AG09309 (cell line): Measurements from ENCODE around the gene TTBK1.
"Not testable (repeated sequence)": the region's sequence is repeated elsewhere in the genome, so short reads cannot be mapped to it uniquely, and the experiment has no call there.

Source experiments
- DNase-seq: peaks from one replicate; pipeline ENCODE4 v3.0.0-alpha.2; 2010; ENCODE audit warnings: low read depth
- H3K4me3 ChIP-seq: 2 replicates; pipeline ENCODE4 v1.5.1; 2011; ENCODE audit warnings: mild to moderate bottlenecking, low read depth, low read length, moderate library complexity; ENCODE audit not compliant: control insufficient read depth
- TF ChIP-seq, protein P1 (sequence below): IDR thresholded peaks from 2 replicates; pipeline ENCODE4 v1.5.1; 2011; ENCODE audit warnings: mild to moderate bottlenecking, low read depth, low read length, inconsistent platforms; ENCODE audit not compliant: insufficient read depth, control insufficient read depth; ENCODE audit errors: missing control alignments

TTBK1 gene

GRCh38 chr6:43302126-43302525 lies 58.8 kb downstream of the TTBK1 start:
- H3K4me3 ChIP-seq, result no peak overlapping the region
- no peak for DNase-seq
- TF ChIP-seq, protein P1, sequence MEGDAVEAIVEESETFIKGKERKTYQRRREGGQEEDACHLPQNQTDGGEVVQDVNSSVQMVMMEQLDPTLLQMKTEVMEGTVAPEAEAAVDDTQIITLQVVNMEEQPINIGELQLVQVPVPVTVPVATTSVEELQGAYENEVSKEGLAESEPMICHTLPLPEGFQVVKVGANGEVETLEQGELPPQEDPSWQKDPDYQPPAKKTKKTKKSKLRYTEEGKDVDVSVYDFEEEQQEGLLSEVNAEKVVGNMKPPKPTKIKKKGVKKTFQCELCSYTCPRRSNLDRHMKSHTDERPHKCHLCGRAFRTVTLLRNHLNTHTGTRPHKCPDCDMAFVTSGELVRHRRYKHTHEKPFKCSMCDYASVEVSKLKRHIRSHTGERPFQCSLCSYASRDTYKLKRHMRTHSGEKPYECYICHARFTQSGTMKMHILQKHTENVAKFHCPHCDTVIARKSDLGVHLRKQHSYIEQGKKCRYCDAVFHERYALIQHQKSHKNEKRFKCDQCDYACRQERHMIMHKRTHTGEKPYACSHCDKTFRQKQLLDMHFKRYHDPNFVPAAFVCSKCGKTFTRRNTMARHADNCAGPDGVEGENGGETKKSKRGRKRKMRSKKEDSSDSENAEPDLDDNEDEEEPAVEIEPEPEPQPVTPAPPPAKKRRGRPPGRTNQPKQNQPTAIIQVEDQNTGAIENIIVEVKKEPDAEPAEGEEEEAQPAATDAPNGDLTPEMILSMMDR, result no peak

DNA sequence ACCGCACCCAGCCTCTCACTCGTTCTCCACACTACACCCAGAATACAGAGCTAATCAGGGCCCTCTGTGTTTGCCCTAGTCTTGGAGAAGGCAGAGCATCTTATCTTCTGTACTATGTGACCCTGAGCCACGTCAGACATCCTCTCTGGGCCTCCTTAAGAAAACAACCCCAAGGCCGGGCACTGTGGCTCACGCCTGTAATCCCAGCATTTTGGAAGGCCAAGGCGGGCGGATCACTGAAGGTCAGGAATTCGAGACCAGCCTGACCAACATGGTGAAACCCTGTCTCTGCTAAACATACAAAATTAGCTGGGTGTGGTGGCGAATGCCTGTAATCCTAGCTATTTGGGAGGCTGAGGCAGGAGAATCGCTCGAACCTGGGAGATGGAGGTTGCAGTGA lies 59.7 kb downstream of the TTBK1 start:
- not testable (repeated sequence) for DNase-seq, H3K4me3 ChIP-seq

DNA sequence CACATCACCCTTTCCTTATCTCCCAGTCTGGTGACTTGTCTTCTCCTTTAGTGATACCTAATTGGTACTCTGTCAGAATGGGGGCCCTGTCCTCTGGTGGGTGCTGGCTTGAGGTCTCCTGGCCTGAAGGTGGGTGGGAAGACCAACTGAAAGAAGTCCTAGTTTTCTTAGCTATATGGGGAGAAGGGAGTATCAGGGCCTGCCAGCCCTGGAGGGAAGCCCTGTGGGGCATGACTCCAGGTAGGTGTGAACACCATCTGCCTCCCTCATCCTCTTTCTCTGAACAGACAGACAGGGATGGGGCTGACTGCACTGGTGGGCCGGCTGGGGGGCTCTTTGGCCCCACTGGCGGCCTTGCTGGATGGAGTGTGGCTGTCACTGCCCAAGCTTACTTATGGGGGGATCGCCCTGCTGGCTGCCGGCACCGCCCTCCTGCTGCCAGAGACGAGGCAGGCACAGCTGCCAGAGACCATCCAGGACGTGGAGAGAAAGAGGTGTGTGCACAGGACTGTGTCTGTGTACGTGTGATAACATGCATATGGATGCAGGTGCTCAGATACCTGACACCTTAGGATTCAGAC lies 60.6 kb downstream of the TTBK1 start:
- TF ChIP-seq, protein P1, result no peak
- no peak for DNase-seq
- no peak overlapping the region for H3K4me3 ChIP-seq

DNA sequence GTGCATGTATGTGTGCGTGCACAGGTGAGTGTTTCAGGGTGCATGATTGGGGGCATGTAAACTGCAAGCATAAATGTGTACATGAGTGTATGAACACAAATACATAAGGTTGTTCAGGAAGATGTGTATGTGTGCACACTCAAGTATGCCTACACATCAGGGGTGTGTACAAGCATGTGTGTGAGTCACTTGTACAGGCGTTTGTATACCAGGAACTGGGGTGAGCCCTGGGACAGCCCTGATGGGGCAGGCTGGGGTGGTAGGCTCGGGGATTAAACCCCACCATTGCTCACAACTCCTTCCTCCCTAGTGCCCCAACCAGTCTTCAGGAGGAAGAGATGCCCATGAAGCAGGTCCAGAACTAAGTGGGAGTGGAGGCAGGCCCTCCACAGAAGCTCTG lies 61.1 kb downstream of the TTBK1 start:
- TF ChIP-seq, protein P1, result no peak
- no peak for DNase-seq

DNA sequence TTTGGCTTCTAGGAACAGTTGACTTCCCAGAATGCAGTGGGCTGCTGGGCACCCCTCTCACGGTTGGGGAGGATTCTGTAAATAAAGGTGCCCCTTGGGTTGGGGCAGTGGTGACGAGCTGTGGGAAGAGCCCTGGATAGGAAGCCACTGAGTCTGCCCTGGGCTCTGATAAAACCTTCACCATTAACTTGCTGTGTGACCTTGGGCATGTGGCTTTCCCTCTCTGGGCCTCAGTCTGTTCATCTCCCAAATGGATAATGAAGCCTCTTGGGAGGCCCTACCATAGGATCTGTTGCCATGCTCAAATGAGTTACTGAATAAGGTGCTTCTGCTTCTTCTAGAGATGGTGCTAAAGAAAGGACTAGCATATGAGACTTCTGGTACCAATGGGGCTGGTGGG lies 61.6 kb downstream of the TTBK1 start:
- no peak for DNase-seq
- TF ChIP-seq, protein P1, result no peak
- no peak overlapping the region for H3K4me3 ChIP-seq

More for the DNA sequence above, 61.1 kb downstream of the TTBK1 start:
- H3K4me3 ChIP-seq, result no peak overlapping the region

- TF ChIP-seq, protein P1, result no peak
- H3K4me3 ChIP-seq, result no peak overlapping the region
Observed at GRCh38 chr6:43306086-43306485, 62.8 kb downstream of the TTBK1 start.

DNA sequence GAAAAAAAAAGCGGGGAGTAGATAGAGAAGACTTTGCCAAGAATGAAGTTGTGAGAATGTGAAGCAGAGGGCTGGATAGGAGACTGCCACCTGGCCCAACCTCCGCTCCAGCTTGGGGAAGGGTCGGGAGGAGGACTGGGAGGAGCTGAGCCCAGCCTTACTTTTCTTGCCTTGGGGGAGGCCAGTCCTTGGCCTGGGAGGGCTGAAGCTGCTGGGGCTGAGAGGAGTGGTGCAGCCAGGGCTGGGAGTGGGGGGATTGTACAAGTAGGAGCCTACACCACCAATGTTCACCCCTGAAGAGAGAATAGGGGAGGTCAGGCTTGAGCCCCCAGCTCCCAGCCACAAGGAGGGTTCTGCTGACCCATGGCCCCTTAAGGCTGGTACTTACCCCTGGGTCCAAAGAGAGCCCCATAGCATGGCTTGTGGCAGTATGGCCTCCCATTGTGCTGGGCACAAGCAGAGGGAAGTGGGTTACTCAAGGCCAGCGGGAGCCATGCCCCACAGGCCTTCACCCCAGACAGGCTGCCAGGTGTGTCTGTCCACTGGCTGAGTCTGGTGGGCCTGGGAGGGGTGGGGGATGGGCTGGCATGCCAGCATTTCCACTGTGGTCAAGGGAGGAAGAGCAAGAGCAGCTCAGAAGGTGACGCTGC lies 64.3 kb downstream of the TTBK1 start:
- no peak for DNase-seq
- H3K4me3 ChIP-seq, result no peak overlapping the region
- TF ChIP-seq, protein P1, result no peak

More at GRCh38 chr6:43306086-43306485, 62.8 kb downstream of the TTBK1 start:
- no peak for DNase-seq
